ENCODE measurements around the gene NDUFS5.
"Not testable (repeated sequence)": the region's sequence is repeated elsewhere in the genome, so short reads cannot be mapped to it uniquely, and the experiment has no call there.

The NDUFS5 gene

GRCh38 chr1:39026051-39026865, at the start of gene NDUFS5:
Gene NDUFS5 (plus strand): TSS chr1:39026350. CDS start chr1:39028725, 2,375 bp downstream.
- peak; percentile 91 for DNase-seq

DNA sequence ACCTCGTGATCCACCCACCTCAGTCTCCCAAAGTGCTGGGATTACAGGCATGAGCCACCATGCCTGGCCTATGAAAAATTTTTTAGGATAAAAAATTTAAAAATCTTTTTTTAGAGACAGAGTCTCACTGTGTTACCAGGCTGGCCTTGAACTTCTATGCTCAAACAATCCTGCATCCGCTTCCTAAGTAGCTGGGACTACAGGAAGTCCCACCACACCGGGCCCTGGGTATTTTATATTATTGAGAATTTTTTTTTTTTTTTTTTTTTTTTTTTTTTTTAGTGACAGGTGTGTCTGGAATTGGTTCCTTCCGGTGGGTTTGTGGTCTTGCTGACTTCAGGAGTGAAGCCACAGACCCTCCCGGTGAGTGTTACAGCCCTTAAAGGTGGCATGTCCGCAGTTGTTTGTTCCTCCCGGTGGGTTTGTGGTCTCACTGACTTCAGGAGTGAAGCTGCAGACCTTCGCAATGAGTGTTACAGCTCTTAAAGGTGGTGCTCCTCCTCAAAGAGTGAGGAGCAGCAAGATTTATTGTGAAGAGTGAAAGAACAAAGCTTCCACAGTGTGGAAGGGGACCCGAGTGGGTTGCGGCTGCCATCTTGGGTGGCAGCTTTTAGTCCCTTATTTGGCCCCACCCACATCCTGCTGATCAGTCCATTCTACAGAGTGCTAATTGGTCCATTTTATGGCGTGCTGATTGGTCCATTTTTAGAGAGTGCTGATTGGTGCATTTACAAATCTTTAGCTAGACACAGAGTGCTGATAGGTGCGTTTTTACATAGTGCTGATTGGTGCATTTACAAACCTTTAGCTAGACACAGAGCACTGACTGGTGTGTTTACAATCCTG, 48.5 kb upstream of the NDUFS5 start:
- not testable (repeated sequence) for DNase-seq

- DNase-seq, result not testable (repeated sequence)
These were observed 48.0 kb upstream of the NDUFS5 start for GRCh38 chr1:38978245-38978542.

GRCh38 chr1:38979380-38979779, 46.8 kb upstream of the NDUFS5 start:
- not testable (repeated sequence) for DNase-seq

- DNase-seq, result no peak
These were observed 36.2 kb upstream of the NDUFS5 start for GRCh38 chr1:38989979-38990378.

DNA sequence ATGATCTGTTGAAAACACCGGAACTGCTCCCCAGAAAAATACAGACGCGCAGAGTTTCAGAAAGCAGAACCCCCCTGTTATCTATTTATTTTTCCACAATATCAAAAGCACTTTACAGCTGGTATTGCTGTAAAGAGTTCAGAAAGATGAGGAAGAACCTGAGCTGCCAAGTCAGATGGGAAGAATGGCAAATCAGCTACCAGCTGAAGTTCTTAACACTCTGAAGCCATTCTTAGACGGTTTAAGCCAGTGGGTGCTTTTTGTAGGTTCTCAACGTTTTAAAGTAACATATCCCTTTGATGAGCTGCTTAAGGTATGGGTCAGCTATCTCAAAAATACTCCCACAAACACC, 35.8 kb upstream of the NDUFS5 start:
- DNase-seq, result no peak

- peak; percentile 94 for DNase-seq
These were observed 35.2 kb upstream of the NDUFS5 start, which contains the start of gene AKIRIN1 for GRCh38 chr1:38990738-38991637. Gene AKIRIN1 (plus strand): TSS chr1:38991276. CDS start chr1:38991381, 105 bp downstream.

GRCh38 chr1:38991638-38992411, 34.3 kb upstream of the NDUFS5 start:
- DNase-seq, result peak; percentile 36

DNA sequence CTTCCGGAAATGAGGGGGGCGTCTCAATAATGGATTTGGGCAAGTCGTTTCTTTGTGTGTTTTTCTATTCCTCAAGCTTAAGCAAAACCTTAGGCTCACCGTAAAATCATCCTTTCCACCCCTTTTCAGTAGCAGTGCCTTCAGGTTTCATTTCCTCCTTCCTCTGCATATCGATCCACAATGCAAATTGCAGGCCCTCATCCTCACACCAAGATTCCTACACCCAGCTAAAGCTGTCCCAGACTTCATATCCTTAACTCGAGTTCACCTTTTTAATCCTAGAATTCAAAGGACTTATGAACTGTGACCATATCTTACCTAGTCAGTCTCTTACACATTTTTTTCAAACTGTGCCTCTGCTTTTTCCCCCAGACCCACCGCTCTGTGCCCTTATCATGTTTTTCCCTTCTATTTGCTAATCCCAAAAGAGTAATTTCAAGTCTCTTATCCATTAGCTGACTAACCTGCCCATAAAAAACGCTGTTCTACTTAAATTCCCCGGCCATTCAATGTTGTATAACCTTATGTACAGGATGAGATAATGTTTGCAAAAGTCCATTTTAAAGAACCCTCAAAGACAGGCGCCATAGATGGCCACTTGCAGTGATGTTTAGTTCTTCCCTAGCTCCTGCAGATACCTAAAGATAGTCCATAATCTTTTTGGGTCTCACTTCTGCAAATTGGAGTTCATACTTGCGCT, 33.6 kb upstream of the NDUFS5 start:
- DNase-seq, result no peak

GRCh38 chr1:38994196-38994595, 32.0 kb upstream of the NDUFS5 start:
- no peak for DNase-seq

DNA sequence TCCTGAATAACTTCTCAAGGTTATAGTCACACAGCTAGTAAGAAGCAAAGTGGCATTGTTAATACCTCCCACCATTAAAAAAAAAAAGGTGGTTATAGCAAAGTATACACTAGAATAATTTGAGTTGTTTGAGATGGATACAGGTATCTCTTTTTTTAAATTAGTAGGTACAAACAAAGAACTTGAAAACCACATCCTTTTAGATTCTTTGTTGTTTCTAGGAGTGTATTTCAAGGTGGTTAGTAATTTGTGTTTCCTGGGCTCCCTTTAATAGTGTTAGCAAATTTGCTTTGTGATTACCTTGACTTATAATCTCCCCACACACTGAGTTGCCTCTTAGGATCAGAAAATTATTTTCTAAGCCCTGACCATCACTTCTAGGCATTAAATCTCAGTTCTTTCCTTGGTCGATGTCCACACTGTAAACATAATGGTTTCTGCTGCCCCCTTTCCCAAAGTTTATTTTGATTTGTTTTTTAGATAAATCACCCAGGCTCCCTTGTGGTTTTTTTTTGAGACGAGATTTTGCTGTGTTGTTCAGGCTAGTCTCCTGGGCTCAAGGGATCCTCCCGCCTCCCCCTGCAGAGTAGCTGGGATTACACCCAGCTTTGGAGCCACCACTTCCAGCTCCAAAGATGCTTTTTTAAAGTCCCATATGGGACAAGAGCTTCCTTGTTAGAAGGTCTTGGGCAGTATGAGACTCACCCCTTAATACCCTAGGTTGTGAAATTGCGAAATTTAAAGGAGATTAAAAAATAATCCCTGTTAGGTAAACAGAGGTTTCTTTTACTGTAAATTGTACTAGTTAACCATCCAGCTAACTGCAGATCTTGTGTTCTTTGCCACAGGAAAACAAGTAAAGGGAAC, 28.9 kb upstream of the NDUFS5 start:
- no peak for DNase-seq

- DNase-seq, result no peak
These were observed 28.3 kb upstream of the NDUFS5 start for GRCh38 chr1:38997901-38998190.

GRCh38 chr1:39001516-39002421, 24.4 kb upstream of the NDUFS5 start:
- DNase-seq, result no peak

GRCh38 chr1:39003281-39003680, 22.9 kb upstream of the NDUFS5 start:
- DNase-seq, result no peak

DNA sequence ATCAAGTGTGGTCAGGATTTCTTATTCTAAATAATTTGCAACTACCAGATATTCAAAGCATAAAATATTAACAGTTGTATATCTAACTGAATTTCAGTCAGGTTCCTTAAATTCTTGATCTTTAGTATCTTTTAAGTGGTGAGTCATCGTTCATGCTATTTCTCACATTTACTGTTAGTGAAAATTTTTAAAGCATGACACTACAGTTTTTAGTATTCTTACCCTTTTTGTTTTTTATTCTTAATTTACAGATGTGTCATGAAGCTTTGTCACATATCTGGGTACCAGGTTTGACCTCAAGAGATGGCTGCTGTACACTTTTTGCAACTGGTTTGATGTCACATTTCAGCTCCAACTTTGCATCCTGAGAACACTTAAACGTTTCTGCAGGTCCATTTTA, 22.4 kb upstream of the NDUFS5 start:
- no peak for DNase-seq

DNA sequence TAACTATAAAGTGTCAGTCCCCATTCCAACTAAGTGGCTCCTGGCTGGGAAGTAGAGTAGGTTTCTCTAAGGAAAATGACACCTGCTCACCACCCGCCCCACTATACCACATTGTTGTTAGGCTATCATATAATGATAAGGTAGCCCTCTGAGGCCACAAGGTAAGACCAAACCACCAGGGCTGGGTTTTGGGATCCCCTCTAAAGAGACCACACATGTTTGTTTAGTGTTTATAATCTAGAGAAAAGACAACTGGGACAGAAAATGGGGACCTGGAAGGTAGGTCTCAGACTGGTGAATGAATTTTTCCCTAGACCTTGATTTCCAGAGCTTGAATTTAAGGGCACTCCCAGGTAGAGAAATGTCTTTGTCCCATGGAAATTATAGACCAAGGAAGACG, 19.9 kb upstream of the NDUFS5 start:
- no peak for DNase-seq

DNA sequence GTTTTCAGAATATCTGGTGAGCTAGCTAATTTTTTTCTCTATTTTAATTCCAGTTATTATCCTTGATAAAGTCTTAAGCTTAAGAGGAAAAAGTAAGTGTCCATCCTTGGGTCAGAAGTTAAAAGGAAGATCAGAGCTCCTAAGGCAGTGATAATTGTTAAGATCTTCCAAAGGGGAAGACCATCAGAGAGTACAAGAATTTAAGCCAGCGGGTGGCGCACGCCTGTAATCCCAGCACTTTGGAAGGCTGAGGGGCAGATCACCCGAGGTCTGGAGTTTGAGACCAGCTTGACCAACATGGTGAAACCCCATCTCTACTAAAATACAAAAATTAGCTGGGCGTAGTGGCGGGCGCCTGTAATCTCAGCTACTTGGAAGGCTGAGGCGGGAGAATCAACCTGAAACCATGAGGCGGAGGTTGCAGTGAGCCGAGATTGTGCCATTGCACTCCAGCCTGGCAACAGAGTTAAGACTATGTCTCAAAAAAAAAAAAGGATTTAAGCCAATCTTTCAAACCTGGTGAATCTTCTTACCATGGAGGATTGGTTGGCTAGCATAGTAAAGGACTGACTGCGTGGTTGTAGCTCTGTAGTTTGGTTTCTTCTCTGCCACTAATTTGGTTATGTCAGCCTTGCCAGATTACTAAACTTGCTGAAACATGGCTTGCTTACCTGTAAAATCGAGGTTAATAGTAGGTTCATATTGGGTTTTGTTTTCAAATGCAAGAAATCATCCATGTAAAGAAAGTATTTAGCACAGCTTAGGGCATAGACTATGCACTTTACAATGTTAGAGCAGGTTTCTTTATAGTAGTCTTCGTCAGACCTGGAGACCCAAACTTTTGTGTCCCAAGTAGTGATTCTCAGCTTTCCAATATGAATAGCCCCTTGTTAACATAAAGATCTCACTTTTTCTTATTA, 19.2 kb upstream of the NDUFS5 start:
- no peak for DNase-seq

GRCh38 chr1:39014956-39015355, 11.2 kb upstream of the NDUFS5 start:
- DNase-seq, result not testable (repeated sequence)
